Liver (tissue), 3 donors: ENCODE measurements around the gene CD8A.

Experiments used
- EGR1 ChIP-seq, 2 donors: IDR thresholded peaks; 2 replicates each; pipeline ENCODE4 v1.6.1; 2016 to 2018; ENCODE audit warnings: antibody characterized with exemption in 2 of 2, low read depth in 2 of 2
- GABPA ChIP-seq, 2 donors: IDR thresholded peaks in 1 of 2; conservative IDR thresholded peaks in 1 of 2; 2 replicates each; pipeline ENCODE4 v1.6.1; 2016; ENCODE audit warnings: antibody characterized with exemption in 2 of 2, mild to moderate bottlenecking in 1 of 2, moderate library complexity in 1 of 2
- RAD21 ChIP-seq, 2 donors: IDR thresholded peaks; 2 replicates each; pipeline ENCODE4 v1.6.1; 2016; ENCODE audit warnings: antibody characterized with exemption in 2 of 2, mild to moderate bottlenecking in 2 of 2
- RXRA ChIP-seq, 2 donors: IDR thresholded peaks; 2 replicates each; pipeline ENCODE4 v1.6.1; 2017 to 2018; ENCODE audit warnings: antibody characterized with exemption in 2 of 2, mild to moderate bottlenecking in 1 of 2
- TAF1 ChIP-seq: conservative IDR thresholded peaks from 2 replicates; pipeline ENCODE4 v1.6.1; 2016; ENCODE audit warnings: antibody characterized with exemption, mild to moderate bottlenecking
- YY1 ChIP-seq: IDR thresholded peaks from 2 replicates; pipeline ENCODE4 v1.6.1; 2016; ENCODE audit warnings: antibody characterized with exemption, mild to moderate bottlenecking
- TF ChIP-seq, protein P1 (sequence below): IDR thresholded peaks from 2 replicates; pipeline ENCODE4 v1.6.1; 2016; ENCODE audit warnings: antibody characterized with exemption, mild to moderate bottlenecking
- TF ChIP-seq, protein P2 (sequence below): fragments of 150-350 bp; IDR thresholded peaks from 2 replicates; pipeline ENCODE4 v1.5.1; 2017; ENCODE audit warnings: improper control_type of control experiment, low read depth, low read length; ENCODE audit not compliant: missing input control
- TF ChIP-seq, protein P3 (sequence below): IDR thresholded peaks from 2 replicates; pipeline ENCODE4 v1.6.1; 2016; ENCODE audit warnings: antibody characterized with exemption
- donor health status: healthy.
- donor health status: healthy.

DNA sequence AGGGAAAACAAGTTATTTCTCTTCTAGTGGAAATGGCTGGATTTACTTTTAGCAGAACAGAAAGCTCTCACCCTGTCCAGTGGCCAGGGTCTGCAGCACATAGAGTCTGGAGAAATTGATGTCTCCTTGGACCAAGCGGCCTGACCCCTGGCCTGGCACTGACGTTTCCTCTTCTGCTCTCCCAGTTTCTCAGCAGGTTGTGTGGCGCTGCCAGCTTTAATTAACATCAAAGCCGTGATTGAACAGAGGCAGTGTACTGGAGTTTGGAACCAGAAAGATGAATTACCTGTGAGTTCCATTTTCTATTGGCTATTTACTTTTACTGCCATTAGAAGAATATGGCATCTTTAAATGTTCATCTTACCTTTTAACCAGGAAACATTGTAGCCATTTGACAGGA lies 20.9 kb downstream of the CD8A start:
- TF ChIP-seq, protein P1, sequence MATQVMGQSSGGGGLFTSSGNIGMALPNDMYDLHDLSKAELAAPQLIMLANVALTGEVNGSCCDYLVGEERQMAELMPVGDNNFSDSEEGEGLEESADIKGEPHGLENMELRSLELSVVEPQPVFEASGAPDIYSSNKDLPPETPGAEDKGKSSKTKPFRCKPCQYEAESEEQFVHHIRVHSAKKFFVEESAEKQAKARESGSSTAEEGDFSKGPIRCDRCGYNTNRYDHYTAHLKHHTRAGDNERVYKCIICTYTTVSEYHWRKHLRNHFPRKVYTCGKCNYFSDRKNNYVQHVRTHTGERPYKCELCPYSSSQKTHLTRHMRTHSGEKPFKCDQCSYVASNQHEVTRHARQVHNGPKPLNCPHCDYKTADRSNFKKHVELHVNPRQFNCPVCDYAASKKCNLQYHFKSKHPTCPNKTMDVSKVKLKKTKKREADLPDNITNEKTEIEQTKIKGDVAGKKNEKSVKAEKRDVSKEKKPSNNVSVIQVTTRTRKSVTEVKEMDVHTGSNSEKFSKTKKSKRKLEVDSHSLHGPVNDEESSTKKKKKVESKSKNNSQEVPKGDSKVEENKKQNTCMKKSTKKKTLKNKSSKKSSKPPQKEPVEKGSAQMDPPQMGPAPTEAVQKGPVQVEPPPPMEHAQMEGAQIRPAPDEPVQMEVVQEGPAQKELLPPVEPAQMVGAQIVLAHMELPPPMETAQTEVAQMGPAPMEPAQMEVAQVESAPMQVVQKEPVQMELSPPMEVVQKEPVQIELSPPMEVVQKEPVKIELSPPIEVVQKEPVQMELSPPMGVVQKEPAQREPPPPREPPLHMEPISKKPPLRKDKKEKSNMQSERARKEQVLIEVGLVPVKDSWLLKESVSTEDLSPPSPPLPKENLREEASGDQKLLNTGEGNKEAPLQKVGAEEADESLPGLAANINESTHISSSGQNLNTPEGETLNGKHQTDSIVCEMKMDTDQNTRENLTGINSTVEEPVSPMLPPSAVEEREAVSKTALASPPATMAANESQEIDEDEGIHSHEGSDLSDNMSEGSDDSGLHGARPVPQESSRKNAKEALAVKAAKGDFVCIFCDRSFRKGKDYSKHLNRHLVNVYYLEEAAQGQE: no peak
- TF ChIP-seq, protein P2, sequence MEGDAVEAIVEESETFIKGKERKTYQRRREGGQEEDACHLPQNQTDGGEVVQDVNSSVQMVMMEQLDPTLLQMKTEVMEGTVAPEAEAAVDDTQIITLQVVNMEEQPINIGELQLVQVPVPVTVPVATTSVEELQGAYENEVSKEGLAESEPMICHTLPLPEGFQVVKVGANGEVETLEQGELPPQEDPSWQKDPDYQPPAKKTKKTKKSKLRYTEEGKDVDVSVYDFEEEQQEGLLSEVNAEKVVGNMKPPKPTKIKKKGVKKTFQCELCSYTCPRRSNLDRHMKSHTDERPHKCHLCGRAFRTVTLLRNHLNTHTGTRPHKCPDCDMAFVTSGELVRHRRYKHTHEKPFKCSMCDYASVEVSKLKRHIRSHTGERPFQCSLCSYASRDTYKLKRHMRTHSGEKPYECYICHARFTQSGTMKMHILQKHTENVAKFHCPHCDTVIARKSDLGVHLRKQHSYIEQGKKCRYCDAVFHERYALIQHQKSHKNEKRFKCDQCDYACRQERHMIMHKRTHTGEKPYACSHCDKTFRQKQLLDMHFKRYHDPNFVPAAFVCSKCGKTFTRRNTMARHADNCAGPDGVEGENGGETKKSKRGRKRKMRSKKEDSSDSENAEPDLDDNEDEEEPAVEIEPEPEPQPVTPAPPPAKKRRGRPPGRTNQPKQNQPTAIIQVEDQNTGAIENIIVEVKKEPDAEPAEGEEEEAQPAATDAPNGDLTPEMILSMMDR: no peak
- no peak for TF ChIP-seq RAD21 (IDR thresholded peaks at IDR 0.05)
- no peak for TF ChIP-seq GABPA (IDR thresholded peaks at IDR 0.05 in 1 of 2, conservative IDR thresholded peaks at IDR 0.05 in 1 of 2)
- TF ChIP-seq, protein P3, sequence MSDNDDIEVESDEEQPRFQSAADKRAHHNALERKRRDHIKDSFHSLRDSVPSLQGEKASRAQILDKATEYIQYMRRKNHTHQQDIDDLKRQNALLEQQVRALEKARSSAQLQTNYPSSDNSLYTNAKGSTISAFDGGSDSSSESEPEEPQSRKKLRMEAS: no peak
- no peak for TF ChIP-seq YY1
- no peak for TF ChIP-seq TAF1
- no peak for TF ChIP-seq EGR1 (IDR thresholded peaks at IDR 0.05; ENCODE audit: low read depth in 2 of 2)
- no peak for TF ChIP-seq RXRA (IDR thresholded peaks at IDR 0.05)
